GM12878 (cell line): ENCODE measurements around the gene POTEI.
A peak's percentile ranks its signal among the peaks of the same experiment; 100 is the strongest.
"Not testable (repeated sequence)": the region's sequence is repeated elsewhere in the genome, so short reads cannot be mapped to it uniquely, and the experiment has no call there.

Experiments used
- ATF3 ChIP-seq: IDR thresholded peaks from 2 replicates; pipeline ENCODE4 v1.6.1; 2011; ENCODE audit warnings: low read depth, mild to moderate bottlenecking, low read length, moderate library complexity, borderline replicate concordance; ENCODE audit errors: extremely low read depth
- HCFC1 ChIP-seq: fragments of 150-350 bp; IDR thresholded peaks from 2 replicates; pipeline ENCODE4 v1.6.1; 2014; ENCODE audit warnings: low read length
- POLR2A ChIP-seq: IDR thresholded peaks from 2 replicates; pipeline ENCODE4 v1.6.1; 2011; ENCODE audit warnings: low read depth, mild to moderate bottlenecking, low read length
- POLR2AphosphoS5 ChIP-seq: IDR thresholded peaks from 2 replicates; pipeline ENCODE4 v1.6.1; 2011; ENCODE audit warnings: mild to moderate bottlenecking, low read length, inconsistent platforms
- REST ChIP-seq: IDR thresholded peaks from 2 replicates; pipeline ENCODE4 v1.6.1; 2012; ENCODE audit warnings: mild to moderate bottlenecking, low read depth, low read length
- SP1 ChIP-seq: IDR thresholded peaks from one replicate; pipeline ENCODE4 v1.6.1; 2011; ENCODE audit warnings: low read depth, low read length
- ZNF274 ChIP-seq: IDR thresholded peaks from one replicate; pipeline ENCODE4 v1.8.0; 2011; ENCODE audit not compliant: insufficient read length, insufficient read depth
- TF ChIP-seq, protein P1 (sequence below), 3 experiments: IDR thresholded peaks in 2 of 3; conservative IDR thresholded peaks in 1 of 3; 2 replicates each; pipeline ENCODE4 v1.5.1; 2011; ENCODE audit warnings: low read depth in 3 of 3, low read length in 3 of 3, mild to moderate bottlenecking in 3 of 3, control low read depth in 2 of 3, moderate library complexity in 2 of 3, inconsistent platforms in 1 of 3, mixed read lengths in 1 of 3; ENCODE audit not compliant: control insufficient read depth in 2 of 3, insufficient read depth in 1 of 3; ENCODE audit errors: extremely low read depth in 1 of 3

DNA sequence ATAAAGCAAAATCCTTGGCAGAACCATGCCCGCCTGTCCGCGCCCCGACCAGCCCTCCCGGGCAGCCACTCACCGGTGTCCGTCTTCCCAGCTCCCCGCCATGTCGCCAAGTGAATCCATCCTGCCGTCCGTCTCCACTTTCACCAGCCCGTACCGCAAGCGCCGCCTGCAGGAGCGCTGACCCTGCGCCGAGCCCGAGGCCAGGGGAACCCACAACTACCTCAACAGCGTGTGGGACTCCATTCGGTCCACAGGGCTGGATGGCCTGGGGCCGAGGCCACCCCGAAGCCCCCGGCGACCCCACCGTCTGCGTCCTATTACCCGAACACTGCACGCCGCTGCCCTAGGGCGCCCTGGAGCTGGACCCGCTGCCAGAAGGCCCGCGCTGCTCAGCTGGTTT is 81.5 kb downstream of the POTEI start:
- TF ChIP-seq REST, POLR2A, POLR2AphosphoS5, ZNF274, HCFC1, SP1, ATF3: not testable (repeated sequence)
- TF ChIP-seq, protein P1, sequence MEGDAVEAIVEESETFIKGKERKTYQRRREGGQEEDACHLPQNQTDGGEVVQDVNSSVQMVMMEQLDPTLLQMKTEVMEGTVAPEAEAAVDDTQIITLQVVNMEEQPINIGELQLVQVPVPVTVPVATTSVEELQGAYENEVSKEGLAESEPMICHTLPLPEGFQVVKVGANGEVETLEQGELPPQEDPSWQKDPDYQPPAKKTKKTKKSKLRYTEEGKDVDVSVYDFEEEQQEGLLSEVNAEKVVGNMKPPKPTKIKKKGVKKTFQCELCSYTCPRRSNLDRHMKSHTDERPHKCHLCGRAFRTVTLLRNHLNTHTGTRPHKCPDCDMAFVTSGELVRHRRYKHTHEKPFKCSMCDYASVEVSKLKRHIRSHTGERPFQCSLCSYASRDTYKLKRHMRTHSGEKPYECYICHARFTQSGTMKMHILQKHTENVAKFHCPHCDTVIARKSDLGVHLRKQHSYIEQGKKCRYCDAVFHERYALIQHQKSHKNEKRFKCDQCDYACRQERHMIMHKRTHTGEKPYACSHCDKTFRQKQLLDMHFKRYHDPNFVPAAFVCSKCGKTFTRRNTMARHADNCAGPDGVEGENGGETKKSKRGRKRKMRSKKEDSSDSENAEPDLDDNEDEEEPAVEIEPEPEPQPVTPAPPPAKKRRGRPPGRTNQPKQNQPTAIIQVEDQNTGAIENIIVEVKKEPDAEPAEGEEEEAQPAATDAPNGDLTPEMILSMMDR (IDR thresholded peaks at IDR 0.05 in 2 of 3, conservative IDR thresholded peaks at IDR 0.05 in 1 of 3; ENCODE audit: control insufficient read depth in 2 of 3, extremely low read depth in 1 of 3, insufficient read depth in 1 of 3, low read depth in 3 of 3, low read length in 3 of 3), result peak; percentile 14 to 41 (median 30); a peak in 4 of 6 replicates
